ENCODE data around the gene VAPA.

- TF ChIP-seq CTCF (IDR thresholded peaks at IDR 0.05; ENCODE audit: extremely low read depth in 1 of 2, insufficient read depth in 1 of 2, low read depth in 1 of 2, low read length in 2 of 2) (no peak), POLR2A (IDR thresholded peaks at IDR 0.05; ENCODE audit: low read depth, low read length) (no peak), EZH2 (IDR thresholded peaks at IDR 0.05; ENCODE audit: borderline replicate concordance, low read depth, low read length, severe bottlenecking) (no peak)
Observed at GRCh38 chr18:10003866-10004265, 90.0 kb downstream of the VAPA start.
